DOHH2 (cell line): ENCODE results near the gene SLC2A4.
A peak's percentile ranks its signal among the peaks of the same experiment; 100 is the strongest.

Experiments used
- H3F3A ChIP-seq: fragments of 200-600 bp; sonication (generic), shearing (Covaris generic); 2 replicates; pipeline ENCODE4 v1.6.0; 2016; ENCODE audit warnings: antibody characterized with exemption, mild to moderate bottlenecking; ENCODE audit not compliant: control insufficient read depth, insufficient read depth
- H3K27ac ChIP-seq: fragments of 200-600 bp; sonication (generic); 2 replicates; pipeline ENCODE4 v1.5.1; 2014; ENCODE audit warnings: low read depth, mild to moderate bottlenecking, low read length, moderate library complexity
- H3K27me3 ChIP-seq: fragments of 200-600 bp; sonication (generic); 2 replicates; pipeline ENCODE4 v1.6.1; 2014; ENCODE audit warnings: mild to moderate bottlenecking, low read length, mixed read lengths; ENCODE audit not compliant: control insufficient read depth
- H3K36me3 ChIP-seq: fragments of 200-600 bp; sonication (generic); 2 replicates; pipeline ENCODE4 v1.6.1; 2014; ENCODE audit warnings: mild to moderate bottlenecking, low read length, moderate library complexity, mixed read lengths; ENCODE audit not compliant: control insufficient read depth
- H3K4me1 ChIP-seq: fragments of 200-600 bp; sonication (generic); 2 replicates; pipeline ENCODE4 v1.6.1; 2014; ENCODE audit warnings: mild to moderate bottlenecking, low read length, mixed read lengths; ENCODE audit not compliant: control insufficient read depth
- H3K4me2 ChIP-seq: fragments of 200-600 bp; sonication (generic); 2 replicates; pipeline ENCODE4 v1.6.0; 2014; ENCODE audit warnings: mild to moderate bottlenecking, low read length, moderate library complexity
- H3K4me3 ChIP-seq: fragments of 200-600 bp; sonication (generic); 2 replicates; pipeline ENCODE4 v1.5.1; 2014; ENCODE audit warnings: mild to moderate bottlenecking, low read length, mixed read lengths
- H3K79me2 ChIP-seq: fragments of 200-600 bp; sonication (generic); 2 replicates; pipeline ENCODE4 v1.6.1; 2014; ENCODE audit warnings: mild to moderate bottlenecking, low read length, mixed read lengths; ENCODE audit not compliant: control insufficient read depth
- H3K9me2 ChIP-seq: fragments of 200-600 bp; sonication (generic); replicated peaks from 2 replicates; pipeline ENCODE4 v1.6.1; 2014; ENCODE audit warnings: mild to moderate bottlenecking, low read length, mixed read lengths; ENCODE audit not compliant: control insufficient read depth
- H3K9me3 ChIP-seq: fragments of 200-600 bp; sonication (generic); 2 replicates; pipeline ENCODE4 v1.6.1; 2014; ENCODE audit warnings: antibody characterized with exemption, low read length, mixed read lengths; ENCODE audit not compliant: control insufficient read depth, insufficient read depth
- H4K20me1 ChIP-seq: fragments of 200-600 bp; sonication (generic); 2 replicates; pipeline ENCODE4 v1.6.0; 2014; ENCODE audit warnings: low read depth, mild to moderate bottlenecking, antibody characterized with exemption, low read length, moderate library complexity; ENCODE audit not compliant: control insufficient read depth, insufficient read depth
- EZH2phosphoT487 ChIP-seq: fragments of 200-600 bp; sonication (generic); IDR thresholded peaks from 2 replicates; pipeline ENCODE4 v1.6.1; 2017; ENCODE audit warnings: borderline replicate concordance, mild to moderate bottlenecking, antibody characterized with exemption, low read length, moderate library complexity, mixed read lengths
- TF ChIP-seq, protein P1 (sequence below): fragments of 200-600 bp; sonication (generic); IDR thresholded peaks from one replicate; pipeline ENCODE4 v1.5.1; 2014; ENCODE audit warnings: antibody characterized with exemption, mild to moderate bottlenecking, low read depth, low read length; ENCODE audit not compliant: poor library complexity, severe bottlenecking

The SLC2A4 gene

DNA sequence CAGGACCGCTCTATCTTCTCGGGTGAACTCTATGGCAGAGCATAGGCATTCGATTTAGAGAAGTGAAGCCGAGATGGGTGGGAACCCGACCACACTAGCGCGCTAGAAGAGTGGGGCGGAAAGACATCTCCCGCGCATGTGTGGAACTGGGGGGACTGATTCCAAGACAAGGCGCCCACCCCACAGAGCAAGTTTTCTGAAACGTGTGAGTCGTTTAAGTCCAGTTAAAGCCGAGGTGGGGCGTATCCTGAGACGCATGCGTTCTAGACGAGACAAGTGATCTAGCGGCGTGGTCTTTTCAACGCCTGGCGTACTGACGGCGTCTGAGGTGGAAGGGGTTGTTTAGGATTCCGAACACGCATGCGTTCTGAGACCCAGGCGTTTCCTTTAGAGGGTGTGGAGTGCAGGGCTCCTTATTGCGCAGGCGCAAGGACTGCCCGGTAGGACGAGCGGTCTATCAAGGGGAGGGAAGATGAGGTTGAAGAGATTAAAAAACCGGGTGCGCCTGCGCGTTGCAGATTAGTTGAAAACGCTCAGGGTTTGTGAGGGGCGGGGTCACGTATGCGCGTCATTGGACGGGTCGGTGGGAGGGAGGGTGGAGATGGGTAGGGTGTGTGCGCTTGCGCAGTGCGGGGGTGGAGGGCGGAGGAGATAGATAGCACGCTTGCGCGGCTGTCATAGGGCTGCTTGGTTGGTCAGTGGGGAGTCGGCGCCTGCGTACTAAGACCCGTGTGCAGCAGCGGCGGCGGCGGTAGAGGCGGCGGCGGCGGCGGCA is 25.6 kb downstream of the SLC2A4 start, which contains the start of gene EIF5A:
EIF5A (plus strand) TSS at position 718 of the 775 bp plus-strand sequence. CDS start 2,008 bp downstream, outside the sequence.
- H3K4me3 ChIP-seq, result peak within 1 kb of the TSS; percentile 84
- peak within 1 kb of the TSS; percentile 87 for H3K27ac ChIP-seq
- H3K4me1 ChIP-seq, result peaks cover 30% of the 10 kb centered on the region
- H4K20me1 ChIP-seq, result peaks cover 21% of the 10 kb centered on the region
- peak within 1 kb of the TSS; percentile 73 for H3K4me2 ChIP-seq
- H3K9me3 ChIP-seq, result no peaks in the 10 kb centered on the region
- peaks cover 44% of the 10 kb centered on the region for H3K79me2 ChIP-seq
- H3K9me2 ChIP-seq, result no peaks in the 10 kb centered on the region
- peaks cover 41% of the 10 kb centered on the region for H3F3A ChIP-seq
- H3K36me3 ChIP-seq, result peaks cover 45% of the 10 kb centered on the region
- H3K27me3 ChIP-seq, result no peaks in the 10 kb centered on the region
- no peak for TF ChIP-seq EZH2phosphoT487
- TF ChIP-seq, protein P1, sequence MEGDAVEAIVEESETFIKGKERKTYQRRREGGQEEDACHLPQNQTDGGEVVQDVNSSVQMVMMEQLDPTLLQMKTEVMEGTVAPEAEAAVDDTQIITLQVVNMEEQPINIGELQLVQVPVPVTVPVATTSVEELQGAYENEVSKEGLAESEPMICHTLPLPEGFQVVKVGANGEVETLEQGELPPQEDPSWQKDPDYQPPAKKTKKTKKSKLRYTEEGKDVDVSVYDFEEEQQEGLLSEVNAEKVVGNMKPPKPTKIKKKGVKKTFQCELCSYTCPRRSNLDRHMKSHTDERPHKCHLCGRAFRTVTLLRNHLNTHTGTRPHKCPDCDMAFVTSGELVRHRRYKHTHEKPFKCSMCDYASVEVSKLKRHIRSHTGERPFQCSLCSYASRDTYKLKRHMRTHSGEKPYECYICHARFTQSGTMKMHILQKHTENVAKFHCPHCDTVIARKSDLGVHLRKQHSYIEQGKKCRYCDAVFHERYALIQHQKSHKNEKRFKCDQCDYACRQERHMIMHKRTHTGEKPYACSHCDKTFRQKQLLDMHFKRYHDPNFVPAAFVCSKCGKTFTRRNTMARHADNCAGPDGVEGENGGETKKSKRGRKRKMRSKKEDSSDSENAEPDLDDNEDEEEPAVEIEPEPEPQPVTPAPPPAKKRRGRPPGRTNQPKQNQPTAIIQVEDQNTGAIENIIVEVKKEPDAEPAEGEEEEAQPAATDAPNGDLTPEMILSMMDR, result no peak

DNA sequence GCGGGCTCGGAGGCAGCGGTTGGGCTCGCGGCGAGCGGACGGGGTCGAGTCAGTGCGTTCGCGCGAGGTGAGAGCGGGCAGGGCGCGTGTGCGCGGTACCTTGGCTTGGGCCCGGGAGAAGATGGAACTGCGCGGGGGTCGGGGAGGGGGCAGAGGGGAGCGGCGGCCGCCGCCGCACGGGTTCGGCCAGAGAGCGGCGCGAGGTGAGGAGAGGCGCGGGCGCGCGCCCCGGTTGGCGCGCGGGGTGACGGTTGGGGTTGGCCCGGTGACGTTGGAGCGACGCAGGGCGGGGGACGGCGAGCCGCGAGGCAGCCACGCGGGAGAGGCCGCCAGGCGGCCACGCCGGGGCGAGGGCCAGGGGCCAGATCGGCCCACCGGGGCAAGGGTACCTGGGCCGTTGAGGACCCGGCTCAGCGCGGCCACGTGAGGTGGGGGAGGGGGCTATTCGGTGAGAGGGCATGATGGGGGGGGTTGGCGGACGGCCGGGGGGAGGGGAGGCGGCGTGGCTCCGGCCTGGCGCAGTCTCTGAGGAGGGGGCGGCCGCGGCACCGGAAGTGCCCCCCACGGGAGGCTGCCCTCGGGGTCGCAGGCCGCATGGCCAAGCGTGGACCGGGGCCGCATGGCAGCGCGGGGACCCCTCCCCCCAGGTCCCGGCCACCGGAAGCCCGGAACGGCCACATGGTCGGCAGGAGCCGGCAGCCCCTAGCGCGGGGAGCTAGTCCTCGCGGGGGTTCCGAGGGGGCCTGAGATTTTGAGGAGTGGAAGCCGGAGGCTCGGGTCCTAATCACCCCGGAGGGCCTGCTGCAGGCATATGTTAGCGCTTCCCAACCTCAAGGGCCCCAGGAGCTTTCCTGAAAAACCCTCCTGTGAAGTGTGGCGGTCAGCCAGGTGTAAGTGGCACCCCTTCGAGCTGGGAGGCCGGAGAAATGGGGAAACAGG is 26.4 kb downstream of the SLC2A4 start:
- H3K79me2 ChIP-seq, result peaks cover 49% of the 10 kb centered on the region
- peak overlapping the region; percentile 87 for H3K27ac ChIP-seq

DNA sequence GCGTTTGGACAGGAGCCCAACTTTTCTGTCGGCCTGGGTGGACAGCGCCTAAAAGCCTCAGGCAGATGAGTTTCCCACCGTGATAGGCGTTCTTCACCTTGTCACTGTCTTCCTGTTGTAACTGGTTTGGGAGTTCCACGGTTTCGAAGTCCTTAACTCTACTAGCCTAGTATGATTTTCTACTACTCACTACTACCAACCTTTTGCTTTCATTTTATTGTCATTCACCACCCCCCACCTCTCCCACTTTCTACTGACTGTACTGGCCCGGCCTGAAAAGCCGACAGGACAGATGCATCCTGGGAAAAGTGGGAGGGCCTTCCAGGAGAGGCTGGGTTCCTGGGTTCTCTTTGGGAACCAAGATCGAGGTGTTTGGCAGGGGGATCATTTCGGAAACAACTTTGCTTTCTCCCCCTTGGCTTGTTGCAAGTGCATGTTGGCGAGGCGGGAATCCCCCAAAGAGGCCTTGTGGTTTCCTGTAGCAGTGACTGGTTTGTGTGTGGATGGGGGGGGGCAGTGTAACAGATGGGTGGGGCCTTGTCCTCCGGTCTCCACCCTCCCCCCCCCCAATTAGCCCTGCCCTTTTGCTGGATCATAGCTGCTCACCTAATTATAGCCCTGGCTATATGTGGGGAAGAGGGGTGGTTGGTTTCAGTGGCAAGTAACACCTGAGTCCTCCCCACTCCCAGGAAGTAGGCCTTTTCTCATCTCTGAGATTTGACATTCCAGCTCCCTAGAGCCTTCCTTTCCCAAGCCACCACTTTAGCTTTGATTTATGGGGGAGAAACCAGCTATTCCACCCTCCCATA is 27.3 kb downstream of the SLC2A4 start:
- Histone ChIP-seq H4K20me1 (peaks cover 34% of the 10 kb centered on the region), H3K36me3 (peaks cover 62% of the 10 kb centered on the region), H3F3A (peaks cover 59% of the 10 kb centered on the region), H3K4me1 (peaks cover 45% of the 10 kb centered on the region), H3K79me2 (peaks cover 55% of the 10 kb centered on the region), H3K27ac (peak overlapping the region; percentile 87), H3K27me3 (no peaks in the 10 kb centered on the region), H3K4me3 (peak overlapping the region; percentile 84), H3K4me2 (peak overlapping the region; percentile 73), H3K9me2 (no peaks in the 10 kb centered on the region), H3K9me3 (no peaks in the 10 kb centered on the region)
- TF ChIP-seq EZH2phosphoT487, result no peak
- TF ChIP-seq, protein P1, result no peak

More for the DNA sequence above, 26.4 kb downstream of the SLC2A4 start:
- peak overlapping the region; percentile 84 for H3K4me3 ChIP-seq
- H3F3A ChIP-seq, result peaks cover 50% of the 10 kb centered on the region
- H3K9me2 ChIP-seq, result no peaks in the 10 kb centered on the region
- peaks cover 28% of the 10 kb centered on the region for H4K20me1 ChIP-seq
- TF ChIP-seq EZH2phosphoT487, result no peak
- TF ChIP-seq, protein P1, result no peak
- H3K27me3 ChIP-seq, result no peaks in the 10 kb centered on the region
- peaks cover 36% of the 10 kb centered on the region for H3K4me1 ChIP-seq
- H3K4me2 ChIP-seq, result peak overlapping the region; percentile 73
- peaks cover 54% of the 10 kb centered on the region for H3K36me3 ChIP-seq
- no peaks in the 10 kb centered on the region for H3K9me3 ChIP-seq
